H1 (cell line): ENCODE results near the gene ROR1. TPM values are rescaled to one million over a fixed set of nuclear protein-coding genes. Genes with fewer than 3 reads are reported as not detected.

Source experiments
- polyA plus RNA-seq, 7 experiments: library from polyadenylated mRNA; depleted of rRNA in 3 of 7; stranded (reverse) in 5 of 7; unstranded in 2 of 7; fragments of >200 nt in 5 of 7; fragments of 200-250 nt in 2 of 7; gene quantifications; 1 replicate in 5 of 7; 2 replicates in 1 of 7; 4 replicates in 1 of 7; pipeline versions ENCODE4 v1.2.1 to v1.2.3, GENCODE V29; 2011 to 2013; ENCODE audit warnings: missing spikeins in 2 of 7, mixed read lengths in 2 of 7
- total RNA-seq: library from RNA; stranded (reverse); fragmentation: NEBNext Ultra II Directional; extraction: Animal tissue kit (Norgen Biotek cat#: 25700); gene quantifications from 2 replicates; pipeline ENCODE4 v1.2.1, GENCODE V29; 2021
- TF ChIP-seq, protein P1 (sequence below): fragments of 300-600 bp; sonication (generic); IDR thresholded peaks from 2 replicates; pipeline ENCODE4 v1.7.1; 2012; ENCODE audit warnings: low read length, moderate library complexity, mild to moderate bottlenecking, inconsistent platforms; ENCODE audit not compliant: insufficient replicate concordance

The ROR1 gene
- total and polyA plus RNA-seq, 2 of the 8 experiments (the other 6 are each of a cell fraction or from before 2014, with no cell fraction given), result 33.6 to 73.6 TPM

DNA sequence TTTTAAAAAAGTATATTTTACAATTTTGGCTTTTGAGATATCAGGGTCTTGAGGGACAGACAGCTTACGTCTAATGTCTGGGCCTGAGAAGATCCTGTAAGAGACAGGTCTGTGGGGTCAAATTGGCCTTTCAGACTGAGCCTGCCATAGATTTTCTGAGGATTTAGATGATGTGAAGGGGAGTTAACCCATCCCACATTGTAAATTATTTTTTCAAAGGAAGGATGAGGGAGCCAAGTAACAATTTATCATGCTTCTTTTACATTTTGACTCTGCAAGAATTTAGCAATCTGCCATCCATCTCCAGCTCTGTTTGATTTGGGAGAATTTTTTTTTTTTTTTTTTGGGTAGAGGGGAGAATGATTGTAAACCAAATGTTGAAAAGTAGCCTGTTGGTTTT lies 160.9 kb downstream of the ROR1 start (continued):
- TF ChIP-seq, protein P1, sequence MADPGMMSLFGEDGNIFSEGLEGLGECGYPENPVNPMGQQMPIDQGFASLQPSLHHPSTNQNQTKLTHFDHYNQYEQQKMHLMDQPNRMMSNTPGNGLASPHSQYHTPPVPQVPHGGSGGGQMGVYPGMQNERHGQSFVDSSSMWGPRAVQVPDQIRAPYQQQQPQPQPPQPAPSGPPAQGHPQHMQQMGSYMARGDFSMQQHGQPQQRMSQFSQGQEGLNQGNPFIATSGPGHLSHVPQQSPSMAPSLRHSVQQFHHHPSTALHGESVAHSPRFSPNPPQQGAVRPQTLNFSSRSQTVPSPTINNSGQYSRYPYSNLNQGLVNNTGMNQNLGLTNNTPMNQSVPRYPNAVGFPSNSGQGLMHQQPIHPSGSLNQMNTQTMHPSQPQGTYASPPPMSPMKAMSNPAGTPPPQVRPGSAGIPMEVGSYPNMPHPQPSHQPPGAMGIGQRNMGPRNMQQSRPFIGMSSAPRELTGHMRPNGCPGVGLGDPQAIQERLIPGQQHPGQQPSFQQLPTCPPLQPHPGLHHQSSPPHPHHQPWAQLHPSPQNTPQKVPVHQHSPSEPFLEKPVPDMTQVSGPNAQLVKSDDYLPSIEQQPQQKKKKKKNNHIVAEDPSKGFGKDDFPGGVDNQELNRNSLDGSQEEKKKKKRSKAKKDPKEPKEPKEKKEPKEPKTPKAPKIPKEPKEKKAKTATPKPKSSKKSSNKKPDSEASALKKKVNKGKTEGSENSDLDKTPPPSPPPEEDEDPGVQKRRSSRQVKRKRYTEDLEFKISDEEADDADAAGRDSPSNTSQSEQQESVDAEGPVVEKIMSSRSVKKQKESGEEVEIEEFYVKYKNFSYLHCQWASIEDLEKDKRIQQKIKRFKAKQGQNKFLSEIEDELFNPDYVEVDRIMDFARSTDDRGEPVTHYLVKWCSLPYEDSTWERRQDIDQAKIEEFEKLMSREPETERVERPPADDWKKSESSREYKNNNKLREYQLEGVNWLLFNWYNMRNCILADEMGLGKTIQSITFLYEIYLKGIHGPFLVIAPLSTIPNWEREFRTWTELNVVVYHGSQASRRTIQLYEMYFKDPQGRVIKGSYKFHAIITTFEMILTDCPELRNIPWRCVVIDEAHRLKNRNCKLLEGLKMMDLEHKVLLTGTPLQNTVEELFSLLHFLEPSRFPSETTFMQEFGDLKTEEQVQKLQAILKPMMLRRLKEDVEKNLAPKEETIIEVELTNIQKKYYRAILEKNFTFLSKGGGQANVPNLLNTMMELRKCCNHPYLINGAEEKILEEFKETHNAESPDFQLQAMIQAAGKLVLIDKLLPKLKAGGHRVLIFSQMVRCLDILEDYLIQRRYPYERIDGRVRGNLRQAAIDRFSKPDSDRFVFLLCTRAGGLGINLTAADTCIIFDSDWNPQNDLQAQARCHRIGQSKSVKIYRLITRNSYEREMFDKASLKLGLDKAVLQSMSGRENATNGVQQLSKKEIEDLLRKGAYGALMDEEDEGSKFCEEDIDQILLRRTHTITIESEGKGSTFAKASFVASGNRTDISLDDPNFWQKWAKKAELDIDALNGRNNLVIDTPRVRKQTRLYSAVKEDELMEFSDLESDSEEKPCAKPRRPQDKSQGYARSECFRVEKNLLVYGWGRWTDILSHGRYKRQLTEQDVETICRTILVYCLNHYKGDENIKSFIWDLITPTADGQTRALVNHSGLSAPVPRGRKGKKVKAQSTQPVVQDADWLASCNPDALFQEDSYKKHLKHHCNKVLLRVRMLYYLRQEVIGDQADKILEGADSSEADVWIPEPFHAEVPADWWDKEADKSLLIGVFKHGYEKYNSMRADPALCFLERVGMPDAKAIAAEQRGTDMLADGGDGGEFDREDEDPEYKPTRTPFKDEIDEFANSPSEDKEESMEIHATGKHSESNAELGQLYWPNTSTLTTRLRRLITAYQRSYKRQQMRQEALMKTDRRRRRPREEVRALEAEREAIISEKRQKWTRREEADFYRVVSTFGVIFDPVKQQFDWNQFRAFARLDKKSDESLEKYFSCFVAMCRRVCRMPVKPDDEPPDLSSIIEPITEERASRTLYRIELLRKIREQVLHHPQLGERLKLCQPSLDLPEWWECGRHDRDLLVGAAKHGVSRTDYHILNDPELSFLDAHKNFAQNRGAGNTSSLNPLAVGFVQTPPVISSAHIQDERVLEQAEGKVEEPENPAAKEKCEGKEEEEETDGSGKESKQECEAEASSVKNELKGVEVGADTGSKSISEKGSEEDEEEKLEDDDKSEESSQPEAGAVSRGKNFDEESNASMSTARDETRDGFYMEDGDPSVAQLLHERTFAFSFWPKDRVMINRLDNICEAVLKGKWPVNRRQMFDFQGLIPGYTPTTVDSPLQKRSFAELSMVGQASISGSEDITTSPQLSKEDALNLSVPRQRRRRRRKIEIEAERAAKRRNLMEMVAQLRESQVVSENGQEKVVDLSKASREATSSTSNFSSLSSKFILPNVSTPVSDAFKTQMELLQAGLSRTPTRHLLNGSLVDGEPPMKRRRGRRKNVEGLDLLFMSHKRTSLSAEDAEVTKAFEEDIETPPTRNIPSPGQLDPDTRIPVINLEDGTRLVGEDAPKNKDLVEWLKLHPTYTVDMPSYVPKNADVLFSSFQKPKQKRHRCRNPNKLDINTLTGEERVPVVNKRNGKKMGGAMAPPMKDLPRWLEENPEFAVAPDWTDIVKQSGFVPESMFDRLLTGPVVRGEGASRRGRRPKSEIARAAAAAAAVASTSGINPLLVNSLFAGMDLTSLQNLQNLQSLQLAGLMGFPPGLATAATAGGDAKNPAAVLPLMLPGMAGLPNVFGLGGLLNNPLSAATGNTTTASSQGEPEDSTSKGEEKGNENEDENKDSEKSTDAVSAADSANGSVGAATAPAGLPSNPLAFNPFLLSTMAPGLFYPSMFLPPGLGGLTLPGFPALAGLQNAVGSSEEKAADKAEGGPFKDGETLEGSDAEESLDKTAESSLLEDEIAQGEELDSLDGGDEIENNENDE, result no peak
